ENCODE measurements around the gene TTR.

GRCh38 chr18:31619291-31619690, 27.6 kb downstream of the TTR start:
- no peak for TF ChIP-seq YY1 (IDR thresholded peaks at IDR 0.05; ENCODE audit: low read depth)
- no peak for TF ChIP-seq FOXM1 (IDR thresholded peaks at IDR 0.05; ENCODE audit: borderline replicate concordance, low read depth)
- no peak for TF ChIP-seq CEBPB (IDR thresholded peaks at IDR 0.05)
- no peak for TF ChIP-seq TAF1 (IDR thresholded peaks at IDR 0.05; ENCODE audit: low read depth)
- no peak for TF ChIP-seq RAD21 (IDR thresholded peaks at IDR 0.05; ENCODE audit: low read depth)
- no peak for TF ChIP-seq MAX (IDR thresholded peaks at IDR 0.05)
- no peak for TF ChIP-seq NFIC (IDR thresholded peaks at IDR 0.05)

Data from Ishikawa (cell line).